GM18505 (cell line): ENCODE results near the gene KIRREL3.

ENCODE experiments used
- ATAC-seq: cut with Tn5 transposase; IDR thresholded peaks from one replicate; pipeline ENCODE4 v1.9.1; 2021; ENCODE audit not compliant: unreplicated experiment
- POLR2A ChIP-seq: IDR thresholded peaks from 4 replicates; pipeline ENCODE4 v1.6.1; 2011; ENCODE audit warnings: borderline replicate concordance; ENCODE audit not compliant: insufficient read depth, insufficient read length; ENCODE audit errors: extremely low read depth

KIRREL3 gene

DNA sequence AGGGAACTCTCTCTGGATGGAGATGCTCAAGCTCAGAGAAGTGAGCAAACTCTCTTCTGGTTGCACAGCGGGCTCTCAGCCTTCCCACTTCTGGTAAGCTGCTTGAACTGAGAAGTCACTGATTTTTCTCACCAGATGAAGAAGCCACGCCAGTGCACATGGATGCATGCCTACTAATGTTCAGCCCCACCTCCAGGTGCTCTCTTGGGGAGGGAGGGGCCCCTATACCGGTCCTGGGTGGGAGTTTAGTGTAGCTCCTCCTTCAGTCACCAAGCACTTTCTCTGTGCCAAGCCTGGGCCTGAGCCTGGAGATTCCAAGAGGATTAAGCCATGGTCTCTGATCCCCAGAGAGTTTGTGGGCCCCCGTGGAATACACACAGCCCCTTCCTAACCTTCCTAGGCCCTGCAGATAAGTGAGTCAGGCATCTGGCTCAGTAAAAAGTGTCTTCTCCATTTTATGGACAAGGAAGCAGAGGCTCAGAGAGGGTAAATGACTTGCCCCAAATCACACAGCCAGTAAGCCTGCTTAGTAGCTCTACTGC is 502.9 kb downstream of the KIRREL3 start:
- no peak for TF ChIP-seq POLR2A
- ATAC-seq, result no peak

DNA sequence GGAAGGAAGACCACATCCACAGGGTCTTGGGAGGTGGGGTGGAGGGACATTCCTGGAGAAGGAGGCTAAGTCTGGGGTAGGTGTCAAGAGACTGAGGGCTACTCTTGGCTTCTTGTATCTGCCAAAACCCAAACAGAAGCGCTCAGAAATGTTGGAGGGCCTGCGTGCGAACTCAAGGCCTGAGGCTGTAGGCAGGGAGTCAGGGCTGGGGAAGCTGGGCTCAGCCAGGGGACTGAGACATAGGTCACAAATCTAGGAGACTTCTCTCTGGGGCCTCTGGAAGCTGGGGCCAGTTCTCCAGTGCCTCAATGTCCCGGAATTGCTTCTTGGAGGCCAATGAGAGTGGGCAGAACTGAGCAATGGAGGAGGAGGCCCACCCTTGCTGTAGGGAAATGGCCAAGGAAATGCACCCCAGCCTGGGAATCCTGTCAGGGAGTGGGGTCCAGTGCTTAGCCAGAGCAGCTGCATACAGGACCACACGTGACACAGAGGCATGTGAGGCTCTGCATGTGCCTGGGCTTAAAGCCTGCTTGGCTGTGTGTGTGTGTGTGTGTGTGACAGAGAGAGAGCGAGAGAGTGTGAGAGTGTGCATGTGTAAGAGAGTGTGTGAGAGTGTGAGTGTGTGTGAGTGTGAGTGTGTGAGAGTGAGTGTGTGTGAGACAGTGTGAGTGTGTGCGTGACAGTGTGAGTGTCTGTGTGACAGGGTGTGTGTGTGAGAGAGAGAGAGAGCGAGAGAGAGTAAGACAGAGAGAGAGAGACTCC is 503.8 kb downstream of the KIRREL3 start:
- no peak for TF ChIP-seq POLR2A
- no peak for ATAC-seq

DNA sequence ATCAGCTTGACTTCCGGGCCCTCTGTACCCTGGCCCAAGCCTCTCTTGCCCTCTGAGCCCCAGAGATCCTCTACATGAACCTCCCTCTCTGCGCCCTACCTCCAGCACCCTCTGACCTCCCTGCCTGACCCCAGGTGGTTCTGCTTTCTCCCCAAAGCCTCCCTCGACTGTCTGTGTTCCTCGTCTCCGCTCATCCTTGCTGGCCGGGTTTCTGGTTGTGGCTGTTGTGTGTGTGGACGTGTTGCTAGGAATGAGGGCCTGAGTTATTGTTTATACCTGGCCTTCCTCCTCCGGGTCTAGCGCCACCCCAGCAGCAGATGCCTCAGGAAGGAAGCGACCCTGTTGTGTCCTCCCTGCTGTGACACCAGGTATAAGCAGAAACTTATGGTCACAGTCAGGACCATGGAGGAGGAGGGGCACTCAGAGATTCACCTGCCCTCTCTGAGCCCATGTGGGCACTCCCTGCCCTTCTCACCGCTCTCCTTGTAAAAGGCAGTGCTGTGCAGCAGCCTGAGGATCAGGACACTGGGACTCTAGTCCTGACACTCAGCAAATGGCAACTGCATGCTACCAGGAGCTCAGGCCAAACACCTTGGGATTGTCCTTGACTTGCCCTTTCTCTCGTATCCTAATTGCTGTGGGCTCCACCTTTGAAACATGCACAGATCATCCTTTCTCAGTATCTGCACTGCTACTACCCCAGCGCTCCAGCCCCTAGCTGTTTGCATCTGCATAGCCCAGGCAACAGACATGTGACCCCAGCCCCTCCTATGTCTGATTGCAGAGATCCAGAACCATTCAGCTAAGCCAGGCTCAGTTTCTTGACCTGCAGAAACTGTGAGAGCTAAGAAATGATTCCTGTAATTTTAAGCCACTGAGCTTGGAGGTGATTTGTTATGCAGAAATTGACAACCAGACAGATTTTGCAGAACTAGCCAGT is 505.0 kb downstream of the KIRREL3 start:
- ATAC-seq, result no peak
- no peak for TF ChIP-seq POLR2A

DNA sequence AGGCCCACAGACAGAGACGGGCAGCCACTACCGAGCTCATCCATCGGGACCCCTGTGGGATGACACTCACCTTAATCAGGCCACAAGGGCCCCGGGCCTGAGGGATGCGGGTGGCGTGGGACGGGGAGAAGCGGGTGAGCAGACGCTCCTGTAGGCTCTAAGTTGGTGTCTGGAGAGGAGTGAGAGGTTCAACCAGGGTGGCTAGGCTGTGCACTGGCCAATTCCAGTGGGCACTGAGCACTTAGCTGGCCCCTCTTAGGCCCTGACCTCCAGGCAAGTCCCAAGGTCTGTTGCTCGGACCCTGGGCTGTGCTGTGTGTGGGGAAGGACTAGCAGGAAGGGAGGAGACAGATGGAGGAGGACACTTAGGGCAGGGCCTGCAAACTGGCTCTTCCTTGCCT is 505.7 kb downstream of the KIRREL3 start:
- ATAC-seq, result no peak
- no peak for TF ChIP-seq POLR2A

DNA sequence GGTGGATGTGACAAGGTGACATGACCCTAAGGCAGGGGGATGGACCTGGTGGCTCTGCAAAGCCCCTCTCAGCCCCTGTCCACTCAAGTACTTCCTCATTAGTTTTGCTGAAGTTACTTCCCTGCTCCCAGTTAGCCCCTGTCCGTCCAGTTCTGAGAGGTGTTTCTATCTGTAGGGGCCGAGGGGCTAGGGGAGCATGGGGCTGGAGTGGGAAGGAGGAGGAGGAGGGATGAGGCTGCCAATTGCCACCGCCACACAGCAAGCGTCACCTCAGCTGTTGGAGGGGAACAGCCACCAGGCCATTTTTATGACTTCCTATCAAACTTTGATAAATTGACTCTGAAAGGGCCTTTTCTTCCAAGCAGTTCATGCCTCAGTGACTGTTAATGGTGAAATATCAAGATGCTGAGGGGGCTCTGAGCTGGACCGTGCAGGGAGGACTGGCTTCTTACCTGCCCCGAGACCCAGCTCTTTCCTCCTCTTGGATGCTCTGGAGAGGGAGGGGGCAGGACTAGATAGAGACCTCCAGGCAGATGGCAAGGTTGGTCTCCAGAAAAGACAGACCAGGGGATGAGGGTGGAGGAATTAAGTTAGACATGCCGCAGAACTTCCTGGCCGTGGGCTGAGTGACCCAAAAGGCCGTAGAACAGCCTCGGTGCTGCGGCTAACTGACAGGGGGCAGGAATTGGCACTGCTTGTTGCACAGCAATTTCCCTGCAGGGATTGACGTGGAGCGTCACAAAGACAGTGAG is 508.1 kb downstream of the KIRREL3 start:
- no peak for TF ChIP-seq POLR2A
- ATAC-seq, result no peak

DNA sequence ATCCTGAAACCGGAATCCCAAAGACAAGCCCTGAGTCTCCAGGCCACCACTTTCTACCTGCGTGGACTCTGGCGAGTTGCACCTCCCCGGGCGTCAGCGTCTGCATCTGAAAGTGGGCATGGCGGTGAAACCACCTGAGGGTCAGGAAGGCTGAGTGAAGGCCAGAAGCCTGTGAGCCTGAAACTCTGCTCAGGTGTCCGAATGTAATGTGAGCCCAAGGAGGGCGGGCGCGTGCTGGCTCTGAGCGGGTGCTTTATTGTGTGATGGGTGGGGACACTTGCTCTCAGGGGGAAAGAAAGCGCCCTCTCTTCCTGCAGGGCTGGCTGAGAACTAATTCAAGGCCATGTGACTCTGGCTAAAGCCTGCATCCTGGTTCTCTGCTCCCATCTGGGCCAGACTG is 509.5 kb downstream of the KIRREL3 start:
- ATAC-seq, result no peak
- TF ChIP-seq POLR2A, result no peak

DNA sequence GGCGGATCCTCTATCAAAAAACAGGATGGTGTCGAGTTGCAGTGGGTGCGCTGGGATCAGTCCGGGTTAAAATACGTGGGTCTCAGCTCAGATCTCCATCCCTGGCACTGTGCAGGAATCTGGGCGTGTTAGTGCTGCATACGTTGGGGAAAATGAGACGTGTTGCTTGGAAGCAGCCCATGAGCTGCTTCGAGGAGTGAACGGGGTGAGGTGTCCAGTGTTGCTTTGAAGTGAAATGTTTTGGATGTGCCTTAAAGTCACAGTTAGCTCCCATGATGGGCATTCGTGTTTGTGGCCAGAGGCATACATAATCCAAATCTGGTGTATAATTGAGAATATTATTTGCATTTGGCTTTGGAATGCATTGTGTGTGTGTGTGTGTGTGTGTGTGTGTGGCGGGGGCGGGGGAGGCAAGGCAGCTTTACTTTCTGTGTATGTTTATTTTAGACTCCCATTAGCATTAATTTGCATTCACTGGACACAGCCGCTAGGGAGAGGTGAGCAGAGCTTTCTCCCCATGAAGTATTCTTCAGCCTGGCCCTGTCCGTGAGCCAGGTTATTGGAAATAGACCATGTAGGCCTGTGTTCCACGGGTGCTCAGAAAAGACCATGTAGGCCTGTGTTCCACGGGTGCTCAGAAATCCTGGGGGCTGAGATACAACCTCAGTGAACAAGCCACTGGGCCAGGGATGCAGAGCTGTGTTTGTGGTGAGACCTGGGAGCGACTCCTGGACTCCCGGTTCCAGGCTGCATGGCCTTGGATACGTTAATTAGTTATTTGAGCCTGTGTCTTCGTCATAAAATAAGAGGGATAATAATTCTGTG is 510.5 kb downstream of the KIRREL3 start:
- TF ChIP-seq POLR2A, result no peak
- no peak for ATAC-seq

DNA sequence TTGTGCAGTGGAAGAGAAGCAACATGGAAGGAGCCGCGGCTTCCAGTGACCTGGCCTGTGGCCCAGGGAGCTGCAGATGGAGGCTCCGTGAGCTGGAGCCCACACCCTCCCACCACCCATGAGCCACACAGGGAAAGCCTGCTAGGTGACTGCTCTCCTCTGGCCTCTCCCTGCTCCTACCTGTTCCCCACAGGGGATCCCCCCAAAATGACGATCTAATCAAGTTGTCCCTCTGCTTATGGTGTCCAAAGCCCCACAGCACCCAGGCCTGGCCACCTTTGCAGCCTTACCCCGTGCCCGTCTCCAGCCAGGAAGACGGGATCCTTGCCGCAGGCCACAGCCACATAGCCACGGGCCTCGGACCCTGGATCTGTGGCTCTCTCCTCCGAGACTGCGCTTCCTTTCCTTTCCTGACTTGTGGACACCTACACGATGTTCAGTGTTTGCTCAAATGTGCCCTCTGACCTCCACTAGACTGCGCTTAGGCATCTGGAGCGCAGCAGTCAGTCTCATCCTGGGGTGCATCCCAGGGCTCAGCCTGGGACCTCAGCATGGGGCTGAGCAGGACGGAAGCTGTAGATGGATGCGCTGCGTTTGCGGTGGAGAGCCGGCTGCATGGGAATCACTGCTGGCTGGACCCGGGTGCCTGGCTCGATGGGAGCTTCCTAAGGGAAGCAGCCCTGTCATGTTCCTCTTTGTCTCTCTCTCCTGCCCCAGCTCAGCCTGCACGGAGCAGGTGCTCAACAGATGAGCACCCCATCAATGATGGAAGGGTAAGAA is 511.8 kb downstream of the KIRREL3 start:
- TF ChIP-seq POLR2A, result no peak
- ATAC-seq, result no peak

DNA sequence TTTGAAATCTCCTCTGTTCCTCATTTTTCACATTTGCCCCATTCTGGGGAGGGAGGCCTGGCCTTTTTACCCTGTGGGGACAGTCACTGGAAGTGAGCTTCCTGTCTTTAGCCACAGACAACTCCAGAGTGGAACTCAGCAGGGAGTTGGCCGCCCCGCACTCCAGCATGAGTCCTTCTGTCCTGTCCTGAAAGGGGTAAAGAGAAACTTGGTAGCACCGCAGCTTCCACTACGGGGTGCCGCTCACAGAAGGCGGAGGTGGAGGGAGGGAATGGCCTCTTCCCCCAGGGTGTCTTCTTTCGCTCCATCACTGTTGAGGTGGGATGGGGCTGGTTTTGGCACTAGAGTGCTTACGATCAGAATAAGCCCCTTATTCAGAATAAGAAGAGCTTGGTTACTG is 512.9 kb downstream of the KIRREL3 start:
- no peak for TF ChIP-seq POLR2A
- no peak for ATAC-seq

DNA sequence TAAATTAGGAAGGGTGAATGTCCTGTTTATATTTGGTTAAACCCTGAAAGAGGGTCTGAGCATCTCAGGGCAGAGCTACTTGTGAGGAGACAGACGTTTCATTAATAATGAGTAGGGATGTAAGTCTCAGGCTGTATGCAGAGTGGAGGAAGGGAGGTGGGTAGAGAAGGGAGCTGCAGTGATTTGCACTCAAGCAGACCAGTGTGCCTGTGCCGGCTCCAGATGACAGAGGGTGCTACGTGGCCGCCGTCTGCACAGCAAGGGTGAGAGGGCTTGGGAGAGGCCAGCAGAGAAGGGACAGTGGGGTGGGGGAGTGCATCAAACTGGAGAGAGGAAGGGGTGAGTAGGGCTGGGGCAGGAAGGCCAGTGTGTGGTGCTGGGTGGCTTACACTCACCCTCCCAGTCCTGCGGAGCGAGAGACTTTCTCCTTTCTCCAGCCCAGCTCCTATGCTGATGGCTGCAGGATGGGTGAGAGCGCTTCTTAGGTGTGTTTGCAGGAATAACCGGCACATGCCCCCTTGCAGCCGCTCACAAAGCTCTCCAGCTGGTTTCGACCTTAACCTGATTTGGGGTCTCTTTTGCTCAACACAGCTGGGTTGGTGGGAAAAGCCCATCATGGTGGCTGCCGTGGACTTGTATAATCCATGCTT is 514.5 kb downstream of the KIRREL3 start:
- no peak for TF ChIP-seq POLR2A
- no peak for ATAC-seq
